Astrocyte (in vitro differentiated cells and primary cell): ENCODE measurements around the gene MYBBP1A.

Experiments used
- EZH2 ChIP-seq: IDR thresholded peaks from 2 replicates; pipeline ENCODE4 v1.6.1; 2012; ENCODE audit warnings: mild to moderate bottlenecking, low read length, inconsistent platforms; ENCODE audit not compliant: insufficient read depth
- TF ChIP-seq, protein P1 (sequence below): IDR thresholded peaks from 2 replicates; pipeline ENCODE4 v1.5.1; 2011; ENCODE audit warnings: low read depth, mild to moderate bottlenecking, inconsistent platforms, low read length, moderate library complexity; ENCODE audit not compliant: insufficient read depth

DNA sequence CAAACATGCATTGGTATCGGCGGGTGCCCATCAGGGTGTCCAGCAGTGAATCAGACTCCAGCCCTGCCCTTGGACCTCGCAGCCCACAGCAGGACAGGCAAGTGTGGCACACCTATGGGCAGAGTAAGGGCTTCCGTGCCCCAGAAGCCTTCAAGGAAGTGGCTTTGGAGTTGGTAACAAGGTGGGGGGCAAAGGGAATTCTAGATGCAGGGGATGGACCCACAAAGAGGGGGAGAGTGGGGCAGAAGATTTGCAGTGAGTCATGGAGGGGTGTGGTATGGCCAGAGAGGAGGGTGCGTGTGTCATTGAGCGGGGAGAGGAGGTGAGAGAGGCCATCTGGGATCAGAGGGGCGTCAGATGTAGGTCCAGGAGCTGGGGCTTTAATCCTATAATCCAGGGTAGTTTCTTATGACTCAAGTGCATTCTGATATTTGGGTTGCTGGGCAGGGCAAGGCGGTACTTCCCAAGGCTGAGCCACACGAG lies 65.0 kb downstream of the MYBBP1A start:
- TF ChIP-seq, protein P1, sequence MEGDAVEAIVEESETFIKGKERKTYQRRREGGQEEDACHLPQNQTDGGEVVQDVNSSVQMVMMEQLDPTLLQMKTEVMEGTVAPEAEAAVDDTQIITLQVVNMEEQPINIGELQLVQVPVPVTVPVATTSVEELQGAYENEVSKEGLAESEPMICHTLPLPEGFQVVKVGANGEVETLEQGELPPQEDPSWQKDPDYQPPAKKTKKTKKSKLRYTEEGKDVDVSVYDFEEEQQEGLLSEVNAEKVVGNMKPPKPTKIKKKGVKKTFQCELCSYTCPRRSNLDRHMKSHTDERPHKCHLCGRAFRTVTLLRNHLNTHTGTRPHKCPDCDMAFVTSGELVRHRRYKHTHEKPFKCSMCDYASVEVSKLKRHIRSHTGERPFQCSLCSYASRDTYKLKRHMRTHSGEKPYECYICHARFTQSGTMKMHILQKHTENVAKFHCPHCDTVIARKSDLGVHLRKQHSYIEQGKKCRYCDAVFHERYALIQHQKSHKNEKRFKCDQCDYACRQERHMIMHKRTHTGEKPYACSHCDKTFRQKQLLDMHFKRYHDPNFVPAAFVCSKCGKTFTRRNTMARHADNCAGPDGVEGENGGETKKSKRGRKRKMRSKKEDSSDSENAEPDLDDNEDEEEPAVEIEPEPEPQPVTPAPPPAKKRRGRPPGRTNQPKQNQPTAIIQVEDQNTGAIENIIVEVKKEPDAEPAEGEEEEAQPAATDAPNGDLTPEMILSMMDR = no peak
- no peak for TF ChIP-seq EZH2
